Measurements from ENCODE around the gene SLC35G1. TPM values are rescaled to one million over a fixed set of nuclear protein-coding genes. Genes with fewer than 3 reads are reported as not detected.

SLC35G1 gene
- total and polyA plus RNA-seq, 4 donors = 2.2 to 7.6 (median 3.2) TPM

- TF ChIP-seq ZBTB33 (IDR thresholded peaks at IDR 0.05) (no peak), HNF4A (conservative IDR thresholded peaks at IDR 0.05) (no peak), JUND (IDR thresholded peaks at IDR 0.05) (no peak), YY1 (IDR thresholded peaks at IDR 0.05) (no peak), FOXA2 (IDR thresholded peaks at IDR 0.05) (no peak)
Measured at GRCh38 chr10:93852476-93853095, 41.2 kb upstream of the SLC35G1 start (continued).

- Histone ChIP-seq H3K27me3 (ENCODE audit: control insufficient read depth in 4 of 4, insufficient read depth in 4 of 4, low read length in 3 of 4) (no peaks in the 10 kb centered on the region), H3K27ac (ENCODE audit: low read depth in 1 of 2, low read length in 2 of 2) (peak overlapping the region; percentile 37 to 60), H3K9ac (ENCODE audit: low read depth in 1 of 2, low read length in 2 of 2) (no peak overlapping the region), H3K4me1 (ENCODE audit: control insufficient read depth in 4 of 4, insufficient read depth in 4 of 4, low read length in 3 of 4) (peaks cover 0 to 12% (median 3%) of the 10 kb centered on the region in 4 donors), H3K4me3 (ENCODE audit: low read depth in 1 of 3, low read length in 3 of 3) (no peak overlapping the region), H3K36me3 (ENCODE audit: control insufficient read depth in 4 of 4, insufficient read depth in 3 of 4, low read depth in 1 of 4, low read length in 3 of 4) (no peaks in the 10 kb centered on the region), H3K9me3 (ENCODE audit: control insufficient read depth in 4 of 4, low read length in 3 of 4) (no peaks in the 10 kb centered on the region)
- TF ChIP-seq GABPA (IDR thresholded peaks at IDR 0.05 in 1 of 2, conservative IDR thresholded peaks at IDR 0.05 in 1 of 2) (peak in 1 of 2 donors; percentile 37), NR2F2 (IDR thresholded peaks at IDR 0.05) (no peak), EGR1 (IDR thresholded peaks at IDR 0.05; ENCODE audit: low read depth in 2 of 2) (no peak), RXRA (IDR thresholded peaks at IDR 0.05) (peak in 1 of 2 donors; percentile 38), SP1 (IDR thresholded peaks at IDR 0.05) (peak; percentile 37), HNF4A (conservative IDR thresholded peaks at IDR 0.05) (peak; percentile 12 to 34), YY1 (IDR thresholded peaks at IDR 0.05) (peak; percentile 50), JUND (IDR thresholded peaks at IDR 0.05) (peak in 1 of 2 donors; percentile 14), RAD21 (IDR thresholded peaks at IDR 0.05) (peak in 1 of 2 donors; percentile 11), MAX (IDR thresholded peaks at IDR 0.05) (no peak)
- WGBS = 38% methylated on average over 3 of the region's 3 CpGs
- no peak for DNase-seq (ENCODE audit: low spot score)
Measured at GRCh38 chr10:93854975-93855374, 38.8 kb upstream of the SLC35G1 start.

GRCh38 chr10:93856349-93857145, 37.2 kb upstream of the SLC35G1 start:
- DNase-seq (ENCODE audit: low spot score) = no peak
- Histone ChIP-seq H3K27me3 (ENCODE audit: control insufficient read depth in 4 of 4, insufficient read depth in 4 of 4, low read length in 3 of 4) (no peaks in the 10 kb centered on the region), H3K9ac (ENCODE audit: low read depth in 1 of 2, low read length in 2 of 2) (no peak overlapping the region), H3K9me3 (ENCODE audit: control insufficient read depth in 4 of 4, low read length in 3 of 4) (no peaks in the 10 kb centered on the region), H3K4me3 (ENCODE audit: low read depth in 1 of 3, low read length in 3 of 3) (no peak overlapping the region), H3K4me1 (ENCODE audit: control insufficient read depth in 4 of 4, insufficient read depth in 4 of 4, low read length in 3 of 4) (peaks cover 0 to 12% (median 3%) of the 10 kb centered on the region in 4 donors), H3K36me3 (ENCODE audit: control insufficient read depth in 4 of 4, insufficient read depth in 3 of 4, low read depth in 1 of 4, low read length in 3 of 4) (no peaks in the 10 kb centered on the region), H3K27ac (ENCODE audit: low read depth in 1 of 2, low read length in 2 of 2) (no peak overlapping the region)
- whole genome bisulfite sequencing = 91% methylated on average over 10 of the region's 10 CpGs
- TF ChIP-seq JUND (IDR thresholded peaks at IDR 0.05) (no peak), ATF3 (IDR thresholded peaks at IDR 0.05) (no peak), TAF1 (conservative IDR thresholded peaks at IDR 0.05) (no peak), HNF4G (IDR thresholded peaks at IDR 0.05) (no peak), NR2F2 (IDR thresholded peaks at IDR 0.05) (no peak), EGR1 (IDR thresholded peaks at IDR 0.05; ENCODE audit: low read depth in 2 of 2) (no peak), CTCF (IDR thresholded peaks at IDR 0.05; ENCODE audit: low read depth, low read length, missing input control) (no peak)

All from liver (tissue), 9 donors.